Body of pancreas (tissue), 4 donors: ENCODE results near the gene DYSF. TPM values are rescaled to one million over a fixed set of nuclear protein-coding genes. Genes with fewer than 3 reads are reported as not detected.

Experiments
- ATAC-seq: fragments of 150-250 bp; one replicate; pipeline ENCODE4 v1.9.1; 2016
- DNase-seq, 4 donors: peaks; one replicate each; pipeline ENCODE4 v3.0.0-alpha.2; 2019
- H3K27ac ChIP-seq, 4 donors: fragments of 200-600 bp; sonication (generic); 1 replicate in 3 of 4; 2 replicates in 1 of 4; pipeline versions ENCODE4 v1.5.1 to v1.6.1; 2016 to 2019; ENCODE audit warnings: mild to moderate bottlenecking in 1 of 4, mixed read lengths in 1 of 4, moderate library complexity in 1 of 4
- H3K27me3 ChIP-seq, 2 donors: fragments of 200-600 bp; sonication (generic); one replicate each; pipeline ENCODE4 v1.6.0; 2016; ENCODE audit warnings: mild to moderate bottlenecking in 1 of 2
- H3K36me3 ChIP-seq, 2 donors: fragments of 200-600 bp; sonication (generic); replicated peaks in 1 of 2; 2 replicates each; pipeline ENCODE4 v1.5.1; 2016; ENCODE audit warnings: low read depth in 2 of 2; ENCODE audit not compliant: insufficient read depth in 1 of 2
- H3K4me1 ChIP-seq: fragments of 200-600 bp; sonication (generic); one replicate; pipeline ENCODE4 v1.6.0; 2016
- H3K4me3 ChIP-seq, 2 donors: fragments of 200-600 bp; sonication (generic); 1 replicate in 1 of 2; 2 replicates in 1 of 2; pipeline ENCODE4 v1.5.1; 2016 to 2019
- H3K9me3 ChIP-seq, 3 donors: fragments of 200-600 bp; sonication (generic); 1 replicate in 2 of 3; 2 replicates in 1 of 3; pipeline ENCODE4 v1.5.1; 2016
- POLR2A ChIP-seq, 3 donors: fragments of 450-650 bp; IDR thresholded peaks; one replicate each; pipeline ENCODE4 v1.6.1; 2016; ENCODE audit warnings: antibody characterized with exemption in 3 of 3, mild to moderate bottlenecking in 2 of 3
- WGBS, 2 donors: methylation state at CpG; one replicate each; pipeline ENCODE4 v1.1.5; 2017; 5-methylcytosine and 5-hydroxymethylcytosine counted together
- intact Hi-C: fragments of 100-400 bp; cut with DNase I; formaldehyde crosslinking; loops from one replicate; pipeline ENCODE4 v1.15.1; 2023
- total RNA-seq, 2 donors: library from RNA; depleted of rRNA; stranded (reverse); fragments of >200 nt; gene quantifications; one replicate each; pipeline ENCODE4 v1.1.0, GENCODE V29; 2016
- TF ChIP-seq, protein P1 (sequence below), 7 experiments: fragments of 450-650 bp in 4 of 7; fragments of 200-600 bp in 3 of 7; sonication (generic) in 3 of 7; IDR thresholded peaks; one replicate each; pipeline ENCODE4 v1.5.1; 2016 to 2019; ENCODE audit warnings: antibody characterized with exemption in 7 of 7

Gene DYSF
- total RNA-seq, 2 donors from 2014 or later = 3.1 to 10.9 TPM

DNA sequence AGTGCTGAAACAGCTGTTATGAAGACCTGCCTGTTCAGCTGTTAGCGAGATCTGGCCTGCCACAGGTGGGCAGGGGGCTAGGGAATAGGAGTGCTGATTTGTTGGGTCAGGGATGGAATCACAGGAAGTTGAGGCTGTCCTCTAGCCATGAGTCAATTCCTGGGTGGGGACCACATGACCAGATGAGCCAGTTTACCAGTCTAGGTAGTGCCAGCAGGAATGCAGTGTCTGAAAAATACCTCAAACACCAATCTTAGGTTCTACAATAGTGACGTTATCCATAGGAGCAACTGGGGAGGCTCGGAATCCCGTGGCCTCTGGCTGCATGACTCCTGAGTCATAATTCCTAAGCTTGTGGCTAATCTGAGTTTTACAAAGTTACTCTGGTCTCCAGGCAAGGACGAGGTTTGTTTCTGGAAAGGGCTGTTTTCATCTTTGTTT is 44.9 kb downstream of the DYSF start:
- WGBS, 2 donors = 57 to 58% methylated on average over 5 of the region's 5 CpGs
- intact Hi-C loops = no loop called here
- H3K36me3 ChIP-seq = no peaks in the 10 kb centered on the region
- no peaks in the 10 kb centered on the region for H3K27me3 ChIP-seq
- H3K4me1 ChIP-seq = no peaks in the 10 kb centered on the region
- no peak for TF ChIP-seq POLR2A (IDR thresholded peaks at IDR 0.05)
- TF ChIP-seq, protein P1, sequence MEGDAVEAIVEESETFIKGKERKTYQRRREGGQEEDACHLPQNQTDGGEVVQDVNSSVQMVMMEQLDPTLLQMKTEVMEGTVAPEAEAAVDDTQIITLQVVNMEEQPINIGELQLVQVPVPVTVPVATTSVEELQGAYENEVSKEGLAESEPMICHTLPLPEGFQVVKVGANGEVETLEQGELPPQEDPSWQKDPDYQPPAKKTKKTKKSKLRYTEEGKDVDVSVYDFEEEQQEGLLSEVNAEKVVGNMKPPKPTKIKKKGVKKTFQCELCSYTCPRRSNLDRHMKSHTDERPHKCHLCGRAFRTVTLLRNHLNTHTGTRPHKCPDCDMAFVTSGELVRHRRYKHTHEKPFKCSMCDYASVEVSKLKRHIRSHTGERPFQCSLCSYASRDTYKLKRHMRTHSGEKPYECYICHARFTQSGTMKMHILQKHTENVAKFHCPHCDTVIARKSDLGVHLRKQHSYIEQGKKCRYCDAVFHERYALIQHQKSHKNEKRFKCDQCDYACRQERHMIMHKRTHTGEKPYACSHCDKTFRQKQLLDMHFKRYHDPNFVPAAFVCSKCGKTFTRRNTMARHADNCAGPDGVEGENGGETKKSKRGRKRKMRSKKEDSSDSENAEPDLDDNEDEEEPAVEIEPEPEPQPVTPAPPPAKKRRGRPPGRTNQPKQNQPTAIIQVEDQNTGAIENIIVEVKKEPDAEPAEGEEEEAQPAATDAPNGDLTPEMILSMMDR (IDR thresholded peaks at IDR 0.05) = no peak
- no peak overlapping the region for H3K27ac ChIP-seq
- ATAC-seq (no peak), DNase-seq (no peak)
- H3K9me3 ChIP-seq = no peaks in the 10 kb centered on the region
- no peak overlapping the region for H3K4me3 ChIP-seq

DNA sequence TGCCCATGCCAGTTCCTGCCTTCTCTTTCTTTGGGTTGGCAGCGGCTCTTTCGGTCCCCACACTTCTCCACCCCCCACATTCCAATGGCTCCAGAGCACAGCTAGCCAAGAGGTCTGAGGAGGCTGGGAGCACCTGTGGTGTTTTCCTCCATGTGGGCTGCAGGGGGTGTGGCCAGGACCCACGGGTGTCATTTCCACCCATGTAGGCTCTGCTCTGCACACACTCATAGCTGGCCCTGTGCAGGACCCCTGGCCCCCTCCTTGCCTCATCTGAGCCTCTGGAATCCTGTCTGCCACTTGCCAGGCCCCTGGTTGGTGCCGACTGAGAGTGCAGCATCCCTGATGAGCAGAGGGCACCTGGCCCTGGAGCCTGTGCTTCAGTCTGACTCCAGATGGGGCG is 46.3 kb downstream of the DYSF start:
- WGBS, 2 donors = 64 to 69% methylated on average over 3 to 5 of the region's 5 CpGs
- no peaks in the 10 kb centered on the region for H3K9me3 ChIP-seq
- H3K4me3 ChIP-seq = no peak overlapping the region
- no peaks in the 10 kb centered on the region for H3K27me3 ChIP-seq
- TF ChIP-seq, protein P1 (IDR thresholded peaks at IDR 0.05) = no peak
- TF ChIP-seq POLR2A (IDR thresholded peaks at IDR 0.05) = no peak
- no peak for DNase-seq
- H3K36me3 ChIP-seq = no peaks in the 10 kb centered on the region
- intact Hi-C loops = no loop called here
- H3K27ac ChIP-seq = peak overlapping the region in 1 of 4 donors; percentile 31
- H3K4me1 ChIP-seq = no peaks in the 10 kb centered on the region
- ATAC-seq = no peak

DNA sequence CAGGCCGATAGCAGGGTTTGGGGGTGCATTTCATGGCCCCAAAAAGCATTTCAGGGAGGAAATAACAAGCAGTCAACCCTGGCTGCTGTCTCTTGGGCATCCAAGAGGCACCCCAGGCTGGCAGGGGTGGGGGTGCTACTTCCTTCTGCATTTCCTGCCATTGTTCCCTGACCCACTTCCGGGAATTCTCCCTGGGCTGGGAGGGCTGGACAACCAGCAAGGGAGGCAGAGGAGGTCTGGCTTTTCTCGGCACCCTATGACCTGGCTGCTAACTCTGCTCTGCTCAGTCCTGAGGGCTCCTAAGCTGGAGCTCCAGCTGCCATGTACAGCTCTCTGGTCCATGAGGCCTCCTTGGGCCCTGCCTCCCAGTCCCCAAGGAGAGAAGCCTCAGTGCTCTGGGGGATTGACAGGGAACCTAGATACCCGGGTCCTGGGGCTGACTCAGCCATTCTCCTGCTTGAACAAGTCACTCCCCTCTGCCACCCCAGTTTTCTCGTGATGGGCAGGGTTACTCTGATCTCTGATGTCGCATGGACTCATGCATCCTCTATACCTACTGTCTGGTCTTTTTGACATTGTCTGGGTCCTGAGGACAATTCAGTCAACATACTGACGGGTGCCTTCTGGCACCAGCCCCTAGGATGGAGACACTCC is 47.2 kb downstream of the DYSF start:
- intact Hi-C loops = no loop called here
- H3K27me3 ChIP-seq = no peaks in the 10 kb centered on the region
- H3K4me1 ChIP-seq = no peaks in the 10 kb centered on the region
- no peaks in the 10 kb centered on the region for H3K9me3 ChIP-seq
- H3K36me3 ChIP-seq = no peaks in the 10 kb centered on the region
- peak in 1 of 3 donors; percentile 19 for TF ChIP-seq POLR2A (IDR thresholded peaks at IDR 0.05)
- TF ChIP-seq, protein P1 (IDR thresholded peaks at IDR 0.05) = no peak
- ATAC-seq = peak; percentile 31
- 51 to 70% methylated on average over 5 to 7 of the region's 7 CpGs for WGBS, 2 donors
- no peak overlapping the region for H3K4me3 ChIP-seq
- no peak for DNase-seq
- H3K27ac ChIP-seq = peak overlapping the region in 1 of 4 donors; percentile 31

DNA sequence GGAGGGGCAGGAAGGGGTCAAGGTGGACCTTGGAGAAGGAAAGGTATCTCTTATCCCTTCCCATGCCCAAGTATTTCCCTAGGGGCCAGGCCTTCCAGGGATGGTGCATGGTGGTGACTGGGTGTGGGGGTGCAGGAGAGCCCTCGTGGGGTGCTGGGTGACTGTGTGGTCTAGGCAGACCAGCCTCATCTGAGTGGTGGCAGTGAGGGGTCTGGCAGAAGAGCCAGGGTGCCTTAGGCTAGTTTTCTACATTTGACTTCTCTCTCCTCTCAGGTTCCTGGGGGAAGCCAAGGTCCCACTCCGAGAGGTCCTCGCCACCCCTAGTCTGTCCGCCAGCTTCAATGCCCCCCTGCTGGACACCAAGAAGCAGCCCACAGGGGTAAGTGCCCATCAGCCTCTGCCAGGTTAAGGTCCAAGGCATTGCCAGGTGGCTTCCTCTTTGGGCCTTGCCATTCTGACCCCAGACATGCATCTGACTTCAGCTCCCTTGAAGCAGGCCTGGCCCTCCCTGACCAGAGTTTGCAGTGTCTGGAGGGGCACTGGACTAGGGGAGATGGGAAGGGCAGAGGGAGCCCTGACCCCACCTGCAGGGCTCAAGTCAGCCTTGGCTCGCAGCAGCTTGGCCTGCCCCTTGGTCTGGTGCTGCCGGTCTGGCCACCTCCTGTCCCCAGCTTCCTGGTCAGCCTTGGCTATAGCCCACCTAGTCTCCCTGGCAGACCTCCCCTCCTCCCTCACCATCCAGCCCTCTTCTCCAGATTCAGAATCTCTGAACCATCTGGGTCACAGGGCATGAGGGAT is 49.8 kb downstream of the DYSF start:
- H3K36me3 ChIP-seq = no peaks in the 10 kb centered on the region
- H3K4me1 ChIP-seq = no peaks in the 10 kb centered on the region
- DNase-seq = no peak
- no peaks in the 10 kb centered on the region for H3K9me3 ChIP-seq
- no peak overlapping the region for H3K4me3 ChIP-seq
- ATAC-seq = no peak
- intact Hi-C loops = no loop called here
- peak overlapping the region in 1 of 4 donors; percentile 18 for H3K27ac ChIP-seq
- no peaks in the 10 kb centered on the region for H3K27me3 ChIP-seq
- 20 to 78% methylated on average over 1 to 4 of the region's 6 CpGs for WGBS, 2 donors
- TF ChIP-seq, protein P1 (IDR thresholded peaks at IDR 0.05) = no peak
- TF ChIP-seq POLR2A (IDR thresholded peaks at IDR 0.05) = no peak
